Endodermal cell (in vitro differentiated cells): ENCODE measurements around the gene RALGPS2. TPM values are rescaled to one million over a fixed set of nuclear protein-coding genes. Genes with fewer than 3 reads are reported as not detected.

Source experiments
- DNase-seq: peaks from one replicate; pipeline ENCODE4 v3.0.0-alpha.2; 2017
- H3K27ac ChIP-seq: 2 replicates; pipeline ENCODE4 v1.5.1; 2013; ENCODE audit warnings: mild to moderate bottlenecking, low read depth, low read length, moderate library complexity
- H3K27me3 ChIP-seq: 2 replicates; pipeline ENCODE4 v1.6.1; 2013; ENCODE audit warnings: mild to moderate bottlenecking, low read length, moderate library complexity; ENCODE audit not compliant: insufficient read depth, control insufficient read depth, poor library complexity, severe bottlenecking
- H3K36me3 ChIP-seq: 2 replicates; pipeline ENCODE4 v1.7.0; 2013; ENCODE audit warnings: mild to moderate bottlenecking, low read length, moderate library complexity; ENCODE audit not compliant: control insufficient read depth, insufficient read depth
- H3K4me1 ChIP-seq: one replicate; pipeline ENCODE4 v1.7.0; 2013; ENCODE audit warnings: low read length; ENCODE audit not compliant: control insufficient read depth, insufficient read depth
- H3K4me3 ChIP-seq: 2 replicates; pipeline ENCODE4 v1.5.1; 2013; ENCODE audit warnings: mild to moderate bottlenecking, low read length, moderate library complexity
- H3K9ac ChIP-seq: 2 replicates; pipeline ENCODE4 v1.6.1; 2013; ENCODE audit warnings: mild to moderate bottlenecking, low read length, moderate library complexity; ENCODE audit not compliant: poor library complexity, severe bottlenecking; ENCODE audit errors: extremely low read depth
- H3K9me3 ChIP-seq: 2 replicates; pipeline ENCODE4 v1.6.1; 2013; ENCODE audit warnings: mild to moderate bottlenecking, low read length, moderate library complexity; ENCODE audit not compliant: control insufficient read depth
- H3K27ac Mint-ChIP-seq: 2 replicates; pipeline ENCODE4 v1.8.0; 2020; ENCODE audit warnings: mixed read lengths
- H3K27me3 Mint-ChIP-seq: 2 replicates; pipeline ENCODE4 v1.8.0; 2021; ENCODE audit warnings: mild to moderate bottlenecking, mixed read lengths; ENCODE audit not compliant: insufficient read depth
- H3K36me3 Mint-ChIP-seq: 2 replicates; pipeline ENCODE4 v1.8.0; 2020; ENCODE audit warnings: low read depth, mixed read lengths
- H3K4me1 Mint-ChIP-seq: 2 replicates; pipeline ENCODE4 v1.8.0; 2020; ENCODE audit warnings: mixed read lengths
- H3K4me3 Mint-ChIP-seq: 2 replicates; pipeline ENCODE4 v1.8.0; 2020; ENCODE audit warnings: mild to moderate bottlenecking, moderate library complexity, mixed read lengths
- H3K9me3 Mint-ChIP-seq: 2 replicates; pipeline ENCODE4 v1.8.0; 2020; ENCODE audit warnings: mild to moderate bottlenecking, mixed read lengths
- CTCF ChIP-seq: fragments of 200-600 bp; sonication (generic); conservative IDR thresholded peaks from 2 replicates; pipeline ENCODE4 v1.5.0; 2021; ENCODE audit warnings: antibody characterized with exemption, mild to moderate bottlenecking
- WGBS, 2 experiments: methylation state at CpG; one replicate each; pipeline versions ENCODE4 v1.1.5 to v1.1.7; 2013; ENCODE audit warnings: missing lambda C conversion rate in 2 of 2, mixed read lengths in 1 of 2; ENCODE audit not compliant: insufficient coverage in 1 of 2, insufficient read length in 1 of 2; 5-methylcytosine and 5-hydroxymethylcytosine counted together
- long read RNA-seq, 4 experiments: library from polyadenylated mRNA in 2 of 4; library from RNA in 1 of 4; library from capped mRNA in 1 of 4; stranded (forward) in 3 of 4; unstranded in 1 of 4; transcript quantifications; one replicate each; pipeline ENCODE4 v2.0.0, GENCODE V29; 2020 to 2021; ENCODE audit warnings: inconsistent platforms in 1 of 4
- polyA plus RNA-seq, 2 experiments: library from polyadenylated mRNA; stranded (reverse); fragments of 50-300 nt; gene quantifications; one replicate each; pipeline ENCODE4 v1.2.3, GENCODE V29; 2013
- total RNA-seq, 2 donors: library from RNA; stranded (reverse); fragmentation: NEBNext Ultra II Directional in 1 of 2; extraction: Animal tissue kit (Norgen Biotek cat#: 25700) in 1 of 2; gene quantifications; 2 replicates in 1 of 2; 3 replicates in 1 of 2; pipeline ENCODE4 v1.2.1, GENCODE V29; 2021

The RALGPS2 gene
- total RNA-seq, result 10 to 100 TPM; 56.6 to 73.1 TPM
- polyA plus RNA-seq (2013, experiment 1 of 2), result 43.4 TPM
- polyA plus RNA-seq (2013, experiment 2 of 2), result 44.1 TPM
- long read RNA-seq, experiment 1, full-length matches to known transcripts, result 2 of 14 reads
- long read RNA-seq, experiment 1, partial matches to known transcripts, result 1 of 14 reads
- long read RNA-seq, experiment 1, other reads (novel, unspliced or antisense), result 11 of 14 reads
- long read RNA-seq, experiment 2, full-length matches to known transcripts, result 23 of 59 reads
- long read RNA-seq, experiment 2, partial matches to known transcripts, result 5 of 59 reads
- long read RNA-seq, experiment 2, other reads (novel, unspliced or antisense), result 31 of 59 reads
- long read RNA-seq, experiment 3, full-length matches to known transcripts, result 17 of 53 reads
- long read RNA-seq, experiment 3, partial matches to known transcripts, result 14 of 53 reads
- long read RNA-seq, experiment 3, other reads (novel, unspliced or antisense), result 22 of 53 reads
- long read RNA-seq, experiment 4, full-length matches to known transcripts, result 2 of 8 reads
- long read RNA-seq, experiment 4, partial matches to known transcripts, result 2 of 8 reads
- long read RNA-seq, experiment 4, other reads (novel, unspliced or antisense), result 4 of 8 reads

- peaks cover 10% of the 10 kb centered on the region for H3K36me3 Mint-ChIP-seq
- 2 to 4% methylated on average over 17 to 86 of the region's 90 CpGs for WGBS, 2 experiments
Observed at GRCh38 chr1:178724728-178725465, at the start of gene RALGPS2. TSS of gene RALGPS2 (plus strand) at chr1:178725244. CDS start at chr1:178776765, 51,521 bp downstream.

DNA sequence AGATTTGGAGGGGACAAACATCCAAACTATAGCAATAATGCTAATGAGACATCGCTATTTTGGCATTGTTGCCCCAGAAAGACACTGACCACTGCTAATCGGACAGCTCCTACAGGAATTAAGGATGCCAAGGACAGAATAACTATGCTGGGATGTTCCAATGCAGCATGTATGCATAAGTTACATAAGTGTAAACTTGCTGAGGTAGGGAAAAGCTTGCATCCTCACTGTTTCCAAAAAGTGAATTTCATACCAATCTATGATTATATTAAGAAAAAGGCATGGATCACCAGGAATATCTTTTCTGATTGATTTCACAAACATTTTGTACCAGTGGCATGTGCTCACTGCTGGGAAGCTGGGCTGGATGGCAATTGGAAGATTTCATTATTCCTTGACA, 45.8 kb upstream of the RALGPS2 start:
- no peak for TF ChIP-seq CTCF
- Histone ChIP-seq H3K27ac (no peak overlapping the region), H3K27me3 (no peaks in the 10 kb centered on the region), H3K9me3 (no peaks in the 10 kb centered on the region), H3K4me3 (no peak overlapping the region), H3K4me1 (no peaks in the 10 kb centered on the region), H3K9ac (no peak overlapping the region), H3K36me3 (no peaks in the 10 kb centered on the region)
- 92% methylated on average over 2 of the region's 2 CpGs; no CpG with 5 or more reads in 1 of the 2 experiments for WGBS, 2 experiments
- no peak overlapping the region for H3K27ac Mint-ChIP-seq
- no peak for DNase-seq
- peaks cover 3% of the 10 kb centered on the region for H3K9me3 Mint-ChIP-seq
- H3K4me3 Mint-ChIP-seq, result no peak overlapping the region
- no peaks in the 10 kb centered on the region for H3K4me1 Mint-ChIP-seq
- no peaks in the 10 kb centered on the region for H3K36me3 Mint-ChIP-seq
- H3K27me3 Mint-ChIP-seq, result no peaks in the 10 kb centered on the region

More at GRCh38 chr1:178724728-178725465, at the start of gene RALGPS2:
- Mint-ChIP-seq H3K27ac (peak within 1 kb of the TSS; percentile 98), H3K4me3 (peak within 1 kb of the TSS; percentile 88), H3K4me1 (peaks cover 28% of the 10 kb centered on the region), H3K27me3 (no peaks in the 10 kb centered on the region), H3K9me3 (peaks cover 3% of the 10 kb centered on the region)
- Histone ChIP-seq H3K27me3 (peaks cover 9% of the 10 kb centered on the region), H3K9ac (peak within 1 kb of the TSS; percentile 88), H3K4me1 (no peaks in the 10 kb centered on the region), H3K27ac (peak within 1 kb of the TSS; percentile 70), H3K9me3 (peaks cover 9% of the 10 kb centered on the region), H3K36me3 (peaks cover 10% of the 10 kb centered on the region), H3K4me3 (peak within 1 kb of the TSS; percentile 98)
- DNase-seq, result peak; percentile 90
- peak; percentile 13 for TF ChIP-seq CTCF

GRCh38 chr1:178682429-178682828, 42.6 kb upstream of the RALGPS2 start:
- no peak overlapping the region for H3K27ac ChIP-seq
- Mint-ChIP-seq H3K36me3 (no peaks in the 10 kb centered on the region), H3K9me3 (no peaks in the 10 kb centered on the region), H3K4me3 (no peak overlapping the region), H3K27me3 (no peaks in the 10 kb centered on the region), H3K27ac (no peak overlapping the region), H3K4me1 (no peaks in the 10 kb centered on the region)
- H3K9ac ChIP-seq, result no peak overlapping the region
- no peak for TF ChIP-seq CTCF
- no peaks in the 10 kb centered on the region for H3K9me3 ChIP-seq
- no peaks in the 10 kb centered on the region for H3K36me3 ChIP-seq
- DNase-seq, result no peak
- H3K4me1 ChIP-seq, result no peaks in the 10 kb centered on the region
- no peak overlapping the region for H3K4me3 ChIP-seq
- H3K27me3 ChIP-seq, result no peaks in the 10 kb centered on the region
- 77 to 88% methylated on average over 2 of the region's 2 CpGs for WGBS, 2 experiments
